ENCODE data around the gene SENP8.

DNA sequence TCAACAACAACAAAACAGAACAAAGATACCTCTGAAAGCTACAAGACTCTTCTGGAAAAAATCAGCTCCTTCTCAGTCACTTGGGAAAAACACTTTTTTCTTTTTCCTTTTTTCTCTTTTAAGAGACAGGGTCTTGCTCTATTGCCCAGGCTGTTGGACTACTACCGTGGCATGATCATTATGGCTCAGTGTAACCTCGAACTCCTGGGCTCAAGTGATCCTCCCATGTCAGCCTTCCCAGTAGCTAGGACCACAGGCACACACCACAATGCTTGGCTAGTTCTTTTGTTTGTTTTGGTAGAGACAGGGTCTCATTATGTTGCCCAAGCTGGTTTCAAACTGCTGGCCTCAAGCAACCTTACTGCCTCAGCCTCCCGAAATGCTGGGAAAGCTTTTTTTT lies 13.1 kb upstream of the SENP8 start:
- TF ChIP-seq, protein P1, sequence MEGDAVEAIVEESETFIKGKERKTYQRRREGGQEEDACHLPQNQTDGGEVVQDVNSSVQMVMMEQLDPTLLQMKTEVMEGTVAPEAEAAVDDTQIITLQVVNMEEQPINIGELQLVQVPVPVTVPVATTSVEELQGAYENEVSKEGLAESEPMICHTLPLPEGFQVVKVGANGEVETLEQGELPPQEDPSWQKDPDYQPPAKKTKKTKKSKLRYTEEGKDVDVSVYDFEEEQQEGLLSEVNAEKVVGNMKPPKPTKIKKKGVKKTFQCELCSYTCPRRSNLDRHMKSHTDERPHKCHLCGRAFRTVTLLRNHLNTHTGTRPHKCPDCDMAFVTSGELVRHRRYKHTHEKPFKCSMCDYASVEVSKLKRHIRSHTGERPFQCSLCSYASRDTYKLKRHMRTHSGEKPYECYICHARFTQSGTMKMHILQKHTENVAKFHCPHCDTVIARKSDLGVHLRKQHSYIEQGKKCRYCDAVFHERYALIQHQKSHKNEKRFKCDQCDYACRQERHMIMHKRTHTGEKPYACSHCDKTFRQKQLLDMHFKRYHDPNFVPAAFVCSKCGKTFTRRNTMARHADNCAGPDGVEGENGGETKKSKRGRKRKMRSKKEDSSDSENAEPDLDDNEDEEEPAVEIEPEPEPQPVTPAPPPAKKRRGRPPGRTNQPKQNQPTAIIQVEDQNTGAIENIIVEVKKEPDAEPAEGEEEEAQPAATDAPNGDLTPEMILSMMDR (conservative IDR thresholded peaks at IDR 0.05; ENCODE audit: low read length), result no peak
- no peak for TF ChIP-seq EZH2phosphoT487 (IDR thresholded peaks at IDR 0.05; ENCODE audit: borderline replicate concordance)

All from Loucy (cell line).